ENCODE results near the gene HSPA12B.

- no peak for TF ChIP-seq MYNN (tag by site-specific recombination; IDR thresholded peaks at IDR 0.05; ENCODE audit: borderline replicate concordance)
- TF ChIP-seq, protein P1, sequence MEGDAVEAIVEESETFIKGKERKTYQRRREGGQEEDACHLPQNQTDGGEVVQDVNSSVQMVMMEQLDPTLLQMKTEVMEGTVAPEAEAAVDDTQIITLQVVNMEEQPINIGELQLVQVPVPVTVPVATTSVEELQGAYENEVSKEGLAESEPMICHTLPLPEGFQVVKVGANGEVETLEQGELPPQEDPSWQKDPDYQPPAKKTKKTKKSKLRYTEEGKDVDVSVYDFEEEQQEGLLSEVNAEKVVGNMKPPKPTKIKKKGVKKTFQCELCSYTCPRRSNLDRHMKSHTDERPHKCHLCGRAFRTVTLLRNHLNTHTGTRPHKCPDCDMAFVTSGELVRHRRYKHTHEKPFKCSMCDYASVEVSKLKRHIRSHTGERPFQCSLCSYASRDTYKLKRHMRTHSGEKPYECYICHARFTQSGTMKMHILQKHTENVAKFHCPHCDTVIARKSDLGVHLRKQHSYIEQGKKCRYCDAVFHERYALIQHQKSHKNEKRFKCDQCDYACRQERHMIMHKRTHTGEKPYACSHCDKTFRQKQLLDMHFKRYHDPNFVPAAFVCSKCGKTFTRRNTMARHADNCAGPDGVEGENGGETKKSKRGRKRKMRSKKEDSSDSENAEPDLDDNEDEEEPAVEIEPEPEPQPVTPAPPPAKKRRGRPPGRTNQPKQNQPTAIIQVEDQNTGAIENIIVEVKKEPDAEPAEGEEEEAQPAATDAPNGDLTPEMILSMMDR (tag by site-specific recombination; IDR thresholded peaks at IDR 0.05): no peak
- TF ChIP-seq ZNF362 (tag by site-specific recombination; IDR thresholded peaks at IDR 0.05): no peak
- no peak for TF ChIP-seq ZSCAN30 (tag by site-specific recombination; IDR thresholded peaks at IDR 0.05)
- no peak for TF ChIP-seq ZNF747 (tag by site-specific recombination; IDR thresholded peaks at IDR 0.05)
- TF ChIP-seq ZNF449 (tag by site-specific recombination; IDR thresholded peaks at IDR 0.05): no peak
- no peak for TF ChIP-seq ZBTB49 (tag by site-specific recombination; IDR thresholded peaks at IDR 0.05; ENCODE audit: low read depth)
- TF ChIP-seq ZNF239 (tag by site-specific recombination; IDR thresholded peaks at IDR 0.05): no peak
- TF ChIP-seq TCF7L2 (IDR thresholded peaks at IDR 0.05; ENCODE audit: borderline replicate concordance, low read depth, low read length): no peak
- no peak for TF ChIP-seq ZNF274 (IDR thresholded peaks at IDR 0.05; ENCODE audit: low read length)
- TF ChIP-seq ZNF274 (tag by site-specific recombination; IDR thresholded peaks at IDR 0.05; ENCODE audit: borderline replicate concordance): no peak
- no peak for TF ChIP-seq ZNF114 (tag by site-specific recombination; IDR thresholded peaks at IDR 0.05)
- no peak for TF ChIP-seq ZNF510 (tag by site-specific recombination; IDR thresholded peaks at IDR 0.05; ENCODE audit: insufficient replicate concordance)
Observed at GRCh38 chr20:3794701-3795420, 62.4 kb downstream of the HSPA12B start.
